Activated CD8-positive, alpha-beta memory T cell treated with anti-CD3 and anti-CD28 coated beads, Interleukin-2, amount 50 U/mL, for 24 hours (primary cell): ENCODE data around the gene RPLP2.

ENCODE experiments used
- DNase-seq: peaks from one replicate; pipeline ENCODE4 v3.0.0-alpha.2; 2020; ENCODE audit errors: extremely low read depth

The RPLP2 gene

GRCh38 chr11:809287-810039, at the start of gene RPLP2:
Gene RPLP2, plus strand, starts transcription at chr11:809967. Its CDS starts 268 bp downstream, at chr11:810235.
- peak; percentile 96 for DNase-seq

GRCh38 chr11:760236-760635, 49.5 kb upstream of the RPLP2 start:
- DNase-seq = no peak

GRCh38 chr11:761526-762108, 48.1 kb upstream of the RPLP2 start:
- DNase-seq = no peak

GRCh38 chr11:762421-763072, 47.2 kb upstream of the RPLP2 start:
- no peak for DNase-seq

GRCh38 chr11:763073-763463, 46.7 kb upstream of the RPLP2 start:
- DNase-seq = no peak

GRCh38 chr11:763549-764321, 46.0 kb upstream of the RPLP2 start:
- no peak for DNase-seq

GRCh38 chr11:764322-765024, 45.3 kb upstream of the RPLP2 start:
- DNase-seq = no peak

GRCh38 chr11:765025-765801, 44.6 kb upstream of the RPLP2 start:
- DNase-seq = no peak

- DNase-seq = no peak
These were observed 44.0 kb upstream of the RPLP2 start for GRCh38 chr11:765802-766091.

GRCh38 chr11:766106-766935, 43.4 kb upstream of the RPLP2 start:
- DNase-seq = no peak

GRCh38 chr11:766936-767210, 42.9 kb upstream of the RPLP2 start:
- DNase-seq = no peak

GRCh38 chr11:767238-767637, 42.5 kb upstream of the RPLP2 start:
- DNase-seq = no peak

GRCh38 chr11:769887-770641, 39.7 kb upstream of the RPLP2 start:
- DNase-seq = no peak

GRCh38 chr11:770642-771616, 38.8 kb upstream of the RPLP2 start:
- no peak for DNase-seq

- no peak for DNase-seq
These were observed 38.1 kb upstream of the RPLP2 start for GRCh38 chr11:771617-772204.

- no peak for DNase-seq
These were observed 37.1 kb upstream of the RPLP2 start for GRCh38 chr11:772429-773390.

GRCh38 chr11:773425-773824, 36.3 kb upstream of the RPLP2 start:
- DNase-seq = no peak
